Measurements from ENCODE around the gene LARP6. TPM values are rescaled to one million over a fixed set of nuclear protein-coding genes. Genes with fewer than 3 reads are reported as not detected.

Gene LARP6
- total and polyA plus RNA-seq, 3 experiments from 2014 or later = 0.05 to 0.51 TPM; not detected in 1

GRCh38 chr15:70801109-70801508 is 52.8 kb downstream of the LARP6 start:
- no peaks in the 10 kb centered on the region for H3K36me3 ChIP-seq (ENCODE audit: insufficient read depth, low read length)
- H3K27me3 ChIP-seq (ENCODE audit: insufficient read depth, low read length, poor library complexity, severe bottlenecking) = no peaks in the 10 kb centered on the region
- CTCF ChIA-PET = interaction anchor here (1.2 kb wide), 1 partner anchor 10 kb away, joined by 4 read pairs; no protein-coding TSS in a partner anchor
- no peaks in the 10 kb centered on the region for H3K36me3 Mint-ChIP-seq
- no peak overlapping the region for H3K4me3 Mint-ChIP-seq
- no peak overlapping the region for H3K4me3 ChIP-seq (ENCODE audit: low read length)
- no peak overlapping the region for H3K27ac Mint-ChIP-seq
- POLR2A ChIA-PET = no interaction called here
- H3K27me3 Mint-ChIP-seq = peaks cover 7 to 15% of the 10 kb centered on the region in 2 donors
- H3K27ac ChIP-seq (ENCODE audit: low read depth, low read length) = no peak overlapping the region
- H3K9me3 Mint-ChIP-seq = no peaks in the 10 kb centered on the region
- no peak for DNase-seq
- H3K4me1 Mint-ChIP-seq = no peaks in the 10 kb centered on the region
- no peaks in the 10 kb centered on the region for H3K9me3 ChIP-seq (ENCODE audit: low read length)
- no peaks in the 10 kb centered on the region for H3K4me1 ChIP-seq (ENCODE audit: insufficient read depth, low read length)

GRCh38 chr15:70799667-70800450 is 54.1 kb downstream of the LARP6 start:
- Mint-ChIP-seq H3K9me3 (no peaks in the 10 kb centered on the region), H3K27ac (no peak overlapping the region), H3K4me3 (no peak overlapping the region), H3K36me3 (no peaks in the 10 kb centered on the region), H3K27me3 (peaks cover 7 to 15% of the 10 kb centered on the region in 2 donors), H3K4me1 (no peaks in the 10 kb centered on the region)
- POLR2A ChIA-PET = no interaction called here
- H3K36me3 ChIP-seq (ENCODE audit: insufficient read depth, low read length) = no peaks in the 10 kb centered on the region
- no peak for DNase-seq
- no peaks in the 10 kb centered on the region for H3K4me1 ChIP-seq (ENCODE audit: insufficient read depth, low read length)
- CTCF ChIA-PET = no interaction called here
- no peak overlapping the region for H3K4me3 ChIP-seq (ENCODE audit: low read length)
- H3K27ac ChIP-seq (ENCODE audit: low read depth, low read length) = no peak overlapping the region
- no peaks in the 10 kb centered on the region for H3K27me3 ChIP-seq (ENCODE audit: insufficient read depth, low read length, poor library complexity, severe bottlenecking)
- no peaks in the 10 kb centered on the region for H3K9me3 ChIP-seq (ENCODE audit: low read length)

GRCh38 chr15:70797464-70797863 is 56.5 kb downstream of the LARP6 start:
- Histone ChIP-seq H3K27ac (ENCODE audit: low read depth, low read length) (no peak overlapping the region), H3K36me3 (ENCODE audit: insufficient read depth, low read length) (no peaks in the 10 kb centered on the region), H3K4me3 (ENCODE audit: low read length) (no peak overlapping the region), H3K4me1 (ENCODE audit: insufficient read depth, low read length) (no peaks in the 10 kb centered on the region), H3K9me3 (ENCODE audit: low read length) (no peaks in the 10 kb centered on the region), H3K27me3 (ENCODE audit: insufficient read depth, low read length, poor library complexity, severe bottlenecking) (no peaks in the 10 kb centered on the region)
- ChIA-PET POLR2A (no interaction called here), CTCF (no interaction called here)
- no peak overlapping the region for H3K27ac Mint-ChIP-seq
- no peak overlapping the region for H3K4me3 Mint-ChIP-seq
- no peaks in the 10 kb centered on the region for H3K9me3 Mint-ChIP-seq
- H3K36me3 Mint-ChIP-seq = no peaks in the 10 kb centered on the region
- no peaks in the 10 kb centered on the region for H3K4me1 Mint-ChIP-seq
- peaks cover 6 to 7% of the 10 kb centered on the region in 2 donors for H3K27me3 Mint-ChIP-seq
- no peak for DNase-seq

GRCh38 chr15:70796516-70797310 is 57.2 kb downstream of the LARP6 start:
- no peaks in the 10 kb centered on the region for H3K9me3 ChIP-seq (ENCODE audit: low read length)
- Mint-ChIP-seq H3K4me3 (no peak overlapping the region), H3K27me3 (peaks cover 6 to 7% of the 10 kb centered on the region in 2 donors), H3K9me3 (no peaks in the 10 kb centered on the region), H3K4me1 (no peaks in the 10 kb centered on the region), H3K27ac (no peak overlapping the region), H3K36me3 (no peaks in the 10 kb centered on the region)
- H3K27ac ChIP-seq (ENCODE audit: low read depth, low read length) = no peak overlapping the region
- CTCF ChIA-PET = interaction anchor here (0.6 kb wide), 1 partner anchor 9 kb away, joined by 3 read pairs; no protein-coding TSS in a partner anchor
- POLR2A ChIA-PET = no interaction called here
- H3K4me3 ChIP-seq (ENCODE audit: low read length) = no peak overlapping the region
- DNase-seq = no peak
- H3K36me3 ChIP-seq (ENCODE audit: insufficient read depth, low read length) = no peaks in the 10 kb centered on the region
- no peaks in the 10 kb centered on the region for H3K4me1 ChIP-seq (ENCODE audit: insufficient read depth, low read length)
- H3K27me3 ChIP-seq (ENCODE audit: insufficient read depth, low read length, poor library complexity, severe bottlenecking) = no peaks in the 10 kb centered on the region

DNA sequence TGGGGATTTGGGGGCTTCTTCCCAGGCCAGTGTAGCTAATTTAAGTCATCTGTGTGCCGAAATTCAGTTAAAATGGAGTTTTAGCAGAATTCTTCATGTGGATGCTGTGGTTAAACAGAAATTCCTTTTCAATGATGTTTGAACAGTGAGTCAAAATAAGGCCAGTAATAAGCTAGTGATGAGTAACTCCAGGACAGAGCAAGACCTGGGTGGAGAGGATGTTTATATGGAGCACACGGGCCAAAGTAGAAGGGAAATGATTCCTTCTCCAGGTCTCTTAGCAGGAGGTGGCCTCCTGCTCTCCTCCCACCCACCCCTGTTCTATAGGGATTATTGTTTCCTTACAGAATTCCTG is 58.7 kb downstream of the LARP6 start:
- no peak overlapping the region for H3K4me3 Mint-ChIP-seq
- no peaks in the 10 kb centered on the region for H3K4me1 ChIP-seq (ENCODE audit: insufficient read depth, low read length)
- no peaks in the 10 kb centered on the region for H3K9me3 ChIP-seq (ENCODE audit: low read length)
- H3K27me3 ChIP-seq (ENCODE audit: insufficient read depth, low read length, poor library complexity, severe bottlenecking) = no peaks in the 10 kb centered on the region
- H3K4me3 ChIP-seq (ENCODE audit: low read length) = no peak overlapping the region
- H3K36me3 Mint-ChIP-seq = no peaks in the 10 kb centered on the region
- H3K27me3 Mint-ChIP-seq = peaks cover 6 to 7% of the 10 kb centered on the region in 2 donors
- no peaks in the 10 kb centered on the region for H3K9me3 Mint-ChIP-seq
- H3K27ac ChIP-seq (ENCODE audit: low read depth, low read length) = no peak overlapping the region
- ChIA-PET CTCF (no interaction called here), POLR2A (no interaction called here)
- no peak for DNase-seq
- no peaks in the 10 kb centered on the region for H3K4me1 Mint-ChIP-seq
- no peaks in the 10 kb centered on the region for H3K36me3 ChIP-seq (ENCODE audit: insufficient read depth, low read length)
- H3K27ac Mint-ChIP-seq = no peak overlapping the region

- Mint-ChIP-seq H3K9me3 (no peaks in the 10 kb centered on the region), H3K27ac (peak overlapping the region in 1 of 8 donors; percentile 76), H3K4me3 (no peak overlapping the region), H3K27me3 (peaks cover 3 to 6% of the 10 kb centered on the region in 2 donors), H3K4me1 (no peaks in the 10 kb centered on the region), H3K36me3 (no peaks in the 10 kb centered on the region)
- CTCF ChIA-PET = no interaction called here
- H3K9me3 ChIP-seq (ENCODE audit: low read length) = no peaks in the 10 kb centered on the region
- no peak for DNase-seq
- H3K36me3 ChIP-seq (ENCODE audit: insufficient read depth, low read length) = no peaks in the 10 kb centered on the region
- POLR2A ChIA-PET = no interaction called here
- no peak overlapping the region for H3K27ac ChIP-seq (ENCODE audit: low read depth, low read length)
- no peak overlapping the region for H3K4me3 ChIP-seq (ENCODE audit: low read length)
- no peaks in the 10 kb centered on the region for H3K4me1 ChIP-seq (ENCODE audit: insufficient read depth, low read length)
- no peaks in the 10 kb centered on the region for H3K27me3 ChIP-seq (ENCODE audit: insufficient read depth, low read length, poor library complexity, severe bottlenecking)
Observed at GRCh38 chr15:70794596-70795310, 59.2 kb downstream of the LARP6 start.

- no peaks in the 10 kb centered on the region for H3K36me3 ChIP-seq (ENCODE audit: insufficient read depth, low read length)
- no peaks in the 10 kb centered on the region for H3K27me3 ChIP-seq (ENCODE audit: insufficient read depth, low read length, poor library complexity, severe bottlenecking)
- ChIA-PET CTCF (no interaction called here), POLR2A (no interaction called here)
- Mint-ChIP-seq H3K27ac (no peak overlapping the region), H3K9me3 (no peaks in the 10 kb centered on the region), H3K4me3 (no peak overlapping the region), H3K27me3 (peaks cover 6 to 7% of the 10 kb centered on the region in 2 donors), H3K36me3 (no peaks in the 10 kb centered on the region), H3K4me1 (no peaks in the 10 kb centered on the region)
- no peak overlapping the region for H3K27ac ChIP-seq (ENCODE audit: low read depth, low read length)
- no peaks in the 10 kb centered on the region for H3K9me3 ChIP-seq (ENCODE audit: low read length)
- DNase-seq = no peak
- no peak overlapping the region for H3K4me3 ChIP-seq (ENCODE audit: low read length)
- no peaks in the 10 kb centered on the region for H3K4me1 ChIP-seq (ENCODE audit: insufficient read depth, low read length)
Observed at GRCh38 chr15:70793694-70794093, 60.3 kb downstream of the LARP6 start.

- no peaks in the 10 kb centered on the region for H3K9me3 ChIP-seq (ENCODE audit: low read length)
- no peak overlapping the region for H3K4me3 ChIP-seq (ENCODE audit: low read length)
- no peak overlapping the region for H3K4me3 Mint-ChIP-seq
- no peak overlapping the region for H3K27ac Mint-ChIP-seq
- no peak for DNase-seq
- peaks cover 3 to 5% of the 10 kb centered on the region in 2 donors for H3K27me3 Mint-ChIP-seq
- H3K4me1 Mint-ChIP-seq = no peaks in the 10 kb centered on the region
- H3K27ac ChIP-seq (ENCODE audit: low read depth, low read length) = no peak overlapping the region
- CTCF ChIA-PET = no interaction called here
- H3K36me3 Mint-ChIP-seq = no peaks in the 10 kb centered on the region
- no peaks in the 10 kb centered on the region for H3K4me1 ChIP-seq (ENCODE audit: insufficient read depth, low read length)
- no peaks in the 10 kb centered on the region for H3K9me3 Mint-ChIP-seq
- no peaks in the 10 kb centered on the region for H3K27me3 ChIP-seq (ENCODE audit: insufficient read depth, low read length, poor library complexity, severe bottlenecking)
- POLR2A ChIA-PET = no interaction called here
- H3K36me3 ChIP-seq (ENCODE audit: insufficient read depth, low read length) = no peaks in the 10 kb centered on the region
Observed at GRCh38 chr15:70792171-70792573, 61.8 kb downstream of the LARP6 start.
